Colonic mucosa (tissue), 4 donors: ENCODE measurements around the gene KIF19. TPM values are rescaled to one million over a fixed set of nuclear protein-coding genes. Genes with fewer than 3 reads are reported as not detected.

Experiments
- DNase-seq: peaks from one replicate; pipeline ENCODE4 v3.0.0-alpha.2; 2020
- H3K27ac ChIP-seq: fragments of 200-600 bp; one replicate; pipeline ENCODE4 v1.8.0; 2021
- H3K27me3 ChIP-seq: fragments of 200-600 bp; one replicate; pipeline ENCODE4 v1.8.0; 2021
- H3K36me3 ChIP-seq: fragments of 200-600 bp; one replicate; pipeline ENCODE4 v1.8.0; 2021
- H3K4me1 ChIP-seq: fragments of 200-600 bp; one replicate; pipeline ENCODE4 v1.8.0; 2021; ENCODE audit warnings: mild to moderate bottlenecking
- H3K4me3 ChIP-seq: fragments of 200-600 bp; one replicate; pipeline ENCODE4 v1.8.0; 2021
- H3K9ac ChIP-seq, 2 donors: one replicate each; pipeline ENCODE4 v1.7.0; 2013; ENCODE audit warnings: control low read depth in 2 of 2, low read depth in 2 of 2, low read length in 2 of 2
- H3K9me3 ChIP-seq: fragments of 200-600 bp; one replicate; pipeline ENCODE4 v1.8.0; 2021
- intact Hi-C: fragments of 100-400 bp; cut with DNase I; formaldehyde crosslinking; loops from one replicate; pipeline ENCODE4 v1.14.1; 2022
- total RNA-seq, 2 donors: library from RNA; stranded (reverse); fragmentation: NEBNext Ultra II Directional in 1 of 2; extraction: Animal tissue kit (Norgen Biotek cat#: 25700) in 1 of 2; gene quantifications; one replicate each; pipeline ENCODE4 v1.2.1, GENCODE V29; 2021
- TF ChIP-seq, protein P1 (sequence below): fragments of 200-600 bp; IDR thresholded peaks from one replicate; pipeline ENCODE4 v1.8.0; 2022; ENCODE audit warnings: antibody characterized with exemption, mild to moderate bottlenecking
- donor health status: healthy.
- donor health status: DM: no; HTN: no; CAD: no.
- donor health status: DM: no; HTN: no; CAD: no.

The KIF19 gene
- total RNA-seq, 2 donors from 2014 or later: 2.6 to 3.2 TPM

DNA sequence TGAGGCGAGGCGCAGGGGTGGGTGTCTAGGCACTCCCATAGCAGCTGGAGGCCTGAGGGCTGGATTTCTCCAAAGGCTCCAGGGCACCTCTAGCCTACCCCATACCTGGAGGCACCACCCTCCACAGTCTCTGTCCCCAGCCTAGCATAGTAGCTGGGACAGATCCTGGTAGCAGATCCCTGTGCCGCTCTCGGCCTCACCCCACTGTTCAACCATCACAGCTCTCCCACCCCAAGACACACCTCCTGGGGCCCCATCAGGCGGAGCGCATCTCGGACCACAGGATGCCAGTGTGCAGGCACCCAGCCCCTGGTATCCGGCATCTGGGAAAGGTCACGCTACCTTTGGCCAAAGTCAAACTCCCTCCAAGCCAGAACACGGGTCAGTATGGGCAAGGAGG lies 28.5 kb downstream of the KIF19 start:
- Histone ChIP-seq H3K4me1 (peaks cover 5% of the 10 kb centered on the region), H3K36me3 (no peaks in the 10 kb centered on the region), H3K4me3 (no peak overlapping the region), H3K9ac (no peak overlapping the region), H3K27me3 (peaks cover 52% of the 10 kb centered on the region), H3K9me3 (no peaks in the 10 kb centered on the region), H3K27ac (no peak overlapping the region)
- intact Hi-C loops: no loop called here
- TF ChIP-seq, protein P1, sequence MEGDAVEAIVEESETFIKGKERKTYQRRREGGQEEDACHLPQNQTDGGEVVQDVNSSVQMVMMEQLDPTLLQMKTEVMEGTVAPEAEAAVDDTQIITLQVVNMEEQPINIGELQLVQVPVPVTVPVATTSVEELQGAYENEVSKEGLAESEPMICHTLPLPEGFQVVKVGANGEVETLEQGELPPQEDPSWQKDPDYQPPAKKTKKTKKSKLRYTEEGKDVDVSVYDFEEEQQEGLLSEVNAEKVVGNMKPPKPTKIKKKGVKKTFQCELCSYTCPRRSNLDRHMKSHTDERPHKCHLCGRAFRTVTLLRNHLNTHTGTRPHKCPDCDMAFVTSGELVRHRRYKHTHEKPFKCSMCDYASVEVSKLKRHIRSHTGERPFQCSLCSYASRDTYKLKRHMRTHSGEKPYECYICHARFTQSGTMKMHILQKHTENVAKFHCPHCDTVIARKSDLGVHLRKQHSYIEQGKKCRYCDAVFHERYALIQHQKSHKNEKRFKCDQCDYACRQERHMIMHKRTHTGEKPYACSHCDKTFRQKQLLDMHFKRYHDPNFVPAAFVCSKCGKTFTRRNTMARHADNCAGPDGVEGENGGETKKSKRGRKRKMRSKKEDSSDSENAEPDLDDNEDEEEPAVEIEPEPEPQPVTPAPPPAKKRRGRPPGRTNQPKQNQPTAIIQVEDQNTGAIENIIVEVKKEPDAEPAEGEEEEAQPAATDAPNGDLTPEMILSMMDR: no peak
- no peak for DNase-seq

DNA sequence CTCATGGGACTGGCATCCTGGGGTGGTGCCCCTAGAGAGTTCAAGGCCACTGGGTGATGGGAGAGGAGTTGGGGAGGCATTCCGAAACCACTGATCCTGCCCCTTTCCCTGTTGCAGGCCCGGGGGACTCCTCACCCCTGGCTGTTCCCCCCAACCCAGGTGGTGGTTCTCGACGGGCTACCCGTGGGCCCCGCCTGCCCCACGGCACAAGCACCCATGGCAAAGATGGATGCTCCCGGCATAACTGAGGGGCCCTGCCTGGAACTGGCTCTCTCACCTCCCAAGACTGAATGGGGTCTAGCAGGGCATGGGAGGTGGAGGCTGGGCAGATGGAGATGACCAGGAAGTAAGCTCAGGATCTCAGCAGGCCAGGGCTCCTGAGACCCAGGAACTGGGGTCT lies 29.0 kb downstream of the KIF19 start:
- Histone ChIP-seq H3K27me3 (peaks cover 53% of the 10 kb centered on the region), H3K4me1 (peaks cover 5% of the 10 kb centered on the region)

DNA sequence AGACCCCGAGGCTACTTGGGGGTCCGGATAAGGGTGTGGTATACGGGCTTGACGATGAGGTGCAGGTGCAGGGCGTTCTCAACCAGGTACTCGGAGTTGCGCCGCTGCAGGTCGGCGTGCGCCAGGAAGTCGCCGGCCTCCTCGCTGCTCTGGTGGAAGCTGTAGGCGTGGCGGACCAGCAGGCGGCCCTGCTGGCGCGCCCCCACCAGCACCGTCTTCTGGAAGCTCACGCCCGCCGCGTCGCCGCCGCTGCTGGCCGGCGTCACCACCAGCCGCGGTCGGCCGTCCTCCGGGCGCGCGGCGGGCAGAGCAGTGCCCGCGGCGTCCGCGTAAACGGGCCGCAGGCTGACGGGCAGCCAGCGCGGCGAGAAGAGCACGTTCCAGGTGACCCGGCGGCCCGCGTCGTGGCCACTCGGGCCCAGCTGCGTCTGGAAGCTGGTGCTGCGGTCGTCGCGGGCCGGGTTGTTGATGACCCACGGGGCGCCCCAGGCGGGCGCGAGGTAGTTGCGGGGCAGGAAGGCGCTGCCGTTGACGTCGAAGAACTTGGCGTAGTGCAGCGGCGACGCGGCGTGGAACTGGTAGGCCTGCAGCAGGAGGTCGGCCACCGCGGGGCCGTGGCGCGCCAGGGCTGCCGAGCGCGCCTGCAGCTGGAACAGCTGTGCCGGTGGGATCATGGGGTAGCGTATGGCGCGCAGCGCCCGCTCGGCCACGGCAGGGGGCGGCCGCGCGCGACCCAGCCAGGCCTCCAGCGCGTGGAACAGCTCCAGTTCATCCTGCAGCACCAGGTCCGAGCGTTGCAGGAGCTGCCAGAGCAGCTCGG lies 30.8 kb downstream of the KIF19 start:
- Histone ChIP-seq H3K36me3 (no peaks in the 10 kb centered on the region), H3K4me3 (peak overlapping the region; percentile 2), H3K9ac (no peak overlapping the region), H3K4me1 (peaks cover 5% of the 10 kb centered on the region), H3K9me3 (no peaks in the 10 kb centered on the region), H3K27me3 (peaks cover 58% of the 10 kb centered on the region), H3K27ac (no peak overlapping the region)
- TF ChIP-seq, protein P1: no peak
- intact Hi-C loops: loop anchor here (5.0 kb wide), 1 partner anchor 55 kb away; no protein-coding TSS in a partner anchor
- no peak for DNase-seq

More for the DNA sequence above, 29.0 kb downstream of the KIF19 start:
- TF ChIP-seq, protein P1: no peak
- intact Hi-C loops: loop anchor here (5.0 kb wide), 1 partner anchor 53 kb away; no protein-coding TSS in a partner anchor
- Histone ChIP-seq H3K27ac (no peak overlapping the region), H3K4me3 (no peak overlapping the region), H3K36me3 (no peaks in the 10 kb centered on the region), H3K9ac (no peak overlapping the region), H3K9me3 (no peaks in the 10 kb centered on the region)
- DNase-seq: no peak

DNA sequence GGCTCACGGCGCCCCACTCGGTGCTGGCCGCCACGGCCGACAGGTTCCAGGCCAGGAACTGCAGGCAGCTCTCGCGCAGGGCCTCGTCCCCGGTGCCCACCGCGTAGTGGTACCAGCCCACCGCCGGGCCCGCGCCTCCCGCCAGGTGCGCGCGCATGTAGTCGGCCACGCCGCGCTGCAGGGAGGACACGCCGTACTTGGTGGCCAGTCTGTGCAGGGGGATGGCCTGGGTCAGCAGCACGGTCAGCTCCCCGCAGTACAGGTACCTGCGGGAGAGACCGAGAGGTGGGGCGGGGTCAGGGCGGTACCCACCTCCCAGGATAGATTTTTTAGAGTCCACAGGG lies 31.4 kb downstream of the KIF19 start:
- H3K9ac ChIP-seq: no peak overlapping the region
- peaks cover 5% of the 10 kb centered on the region for H3K4me1 ChIP-seq
- peaks cover 52% of the 10 kb centered on the region for H3K27me3 ChIP-seq
- no peak overlapping the region for H3K4me3 ChIP-seq
- TF ChIP-seq, protein P1: no peak
- intact Hi-C loops: loop anchor here (5.0 kb wide), 1 partner anchor 55 kb away; no protein-coding TSS in a partner anchor
- DNase-seq: no peak
- H3K9me3 ChIP-seq: no peaks in the 10 kb centered on the region
- no peaks in the 10 kb centered on the region for H3K36me3 ChIP-seq
- no peak overlapping the region for H3K27ac ChIP-seq

DNA sequence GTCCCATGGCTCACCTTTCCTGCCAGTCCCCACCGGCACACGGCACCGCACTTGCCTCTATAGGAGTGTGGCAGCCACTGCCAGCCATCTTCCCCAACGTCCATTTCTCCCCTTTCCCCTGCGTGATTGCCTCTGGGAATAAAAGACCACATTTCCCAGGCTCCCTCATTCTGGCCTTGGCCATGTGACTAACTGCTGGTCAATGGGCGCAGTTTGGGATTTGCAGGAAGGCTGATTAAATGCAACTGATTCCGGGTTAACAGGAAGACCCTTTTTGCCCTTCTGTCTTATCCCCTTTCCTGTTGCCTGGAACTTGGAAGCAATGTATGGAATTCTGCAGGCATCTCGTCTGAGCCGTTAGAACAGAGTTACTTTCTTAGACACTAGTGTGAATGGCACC lies 32.7 kb downstream of the KIF19 start:
- peaks cover 5% of the 10 kb centered on the region for H3K4me1 ChIP-seq

More for the DNA sequence above, 32.7 kb downstream of the KIF19 start:
- TF ChIP-seq, protein P1: no peak
- Histone ChIP-seq H3K4me3 (no peak overlapping the region), H3K9me3 (no peaks in the 10 kb centered on the region), H3K36me3 (no peaks in the 10 kb centered on the region), H3K27me3 (peaks cover 48% of the 10 kb centered on the region), H3K9ac (no peak overlapping the region), H3K27ac (no peak overlapping the region)
- intact Hi-C loops: loop anchor here (5.0 kb wide), 1 partner anchor 56 kb away; no protein-coding TSS in a partner anchor
- no peak for DNase-seq
